Calu3 (cell line): ENCODE measurements around the gene ZNF343. TPM values are rescaled to one million over a fixed set of nuclear protein-coding genes. Genes with fewer than 3 reads are reported as not detected.
A peak's percentile ranks its signal among the peaks of the same experiment; 100 is the strongest.
"Not testable (repeated sequence)": the region's sequence is repeated elsewhere in the genome, so short reads cannot be mapped to it uniquely, and the experiment has no call there.

ENCODE experiments used
- BruUV-seq: library from RNA; stranded (reverse); fragments of 400-500 nt; replicated peaks from 2 replicates; lab custom pipeline; 2021; lab: Mats Ljungman, UMichigan
- CTCF ChIA-PET: fragments of 300-600 bp; sonication (Branson Sonifier 250); formaldehyde crosslinking; loops from one replicate; lab custom pipeline; 2022; ENCODE audit warnings: antibody characterized with exemption; lab: Charles Lee
- DNase-seq: peaks from one replicate; pipeline ENCODE4 v3.0.0; 2022
- H3K27ac Mint-ChIP-seq: one replicate; pipeline ENCODE4 v1.8.0; 2022; ENCODE audit warnings: mixed read lengths; ENCODE audit not compliant: unreplicated experiment
- H3K27me3 Mint-ChIP-seq: one replicate; pipeline ENCODE4 v1.8.0; 2022; ENCODE audit warnings: mixed read lengths; ENCODE audit not compliant: unreplicated experiment
- H3K36me3 Mint-ChIP-seq: one replicate; pipeline ENCODE4 v1.8.0; 2022; ENCODE audit warnings: mild to moderate bottlenecking, moderate library complexity, mixed read lengths; ENCODE audit not compliant: insufficient read depth, unreplicated experiment
- H3K4me1 Mint-ChIP-seq: one replicate; pipeline ENCODE4 v1.8.0; 2022; ENCODE audit warnings: mild to moderate bottlenecking, low read depth, mixed read lengths; ENCODE audit not compliant: unreplicated experiment
- H3K4me3 Mint-ChIP-seq: one replicate; pipeline ENCODE4 v1.8.0; 2022; ENCODE audit warnings: mild to moderate bottlenecking, low read depth, moderate library complexity, mixed read lengths; ENCODE audit not compliant: unreplicated experiment
- H3K9me3 Mint-ChIP-seq: one replicate; pipeline ENCODE4 v1.8.0; 2022; ENCODE audit warnings: low read depth, mixed read lengths; ENCODE audit not compliant: unreplicated experiment
- CTCF ChIP-seq: fragments of 200-600 bp; IDR thresholded peaks from one replicate; pipeline ENCODE4 v1.8.0; 2022; ENCODE audit warnings: antibody characterized with exemption; ENCODE audit not compliant: unreplicated experiment
- intact Hi-C: fragments of 100-400 bp; cut with micrococcal nuclease; formaldehyde crosslinking; loops from one replicate; pipeline ENCODE4 v1.10.0; 2022; ENCODE audit not compliant: unreplicated experiment
- total RNA-seq: library from RNA; stranded (reverse); gene quantifications from 2 replicates; pipeline ENCODE4 v1.2.3, GENCODE V29; 2022

ZNF343 gene
- total RNA-seq, 1 experiment from 2014 or later = 6.5 TPM

GRCh38 chr20:2507464-2507863 is 1.3 kb downstream of the ZNF343 start:
- no peak for TF ChIP-seq CTCF
- H3K4me1 Mint-ChIP-seq = no peaks in the 10 kb centered on the region
- H3K9me3 Mint-ChIP-seq = no peaks in the 10 kb centered on the region
- H3K4me3 Mint-ChIP-seq = peak overlapping the region; percentile 98
- DNase-seq = no peak
- BruUV-seq = TSS peak; percentile 23
- intact Hi-C loops = no loop called here
- no peaks in the 10 kb centered on the region for H3K27me3 Mint-ChIP-seq
- H3K36me3 Mint-ChIP-seq = peaks cover 16% of the 10 kb centered on the region
- H3K27ac Mint-ChIP-seq = no peak overlapping the region
- CTCF ChIA-PET = interaction anchor here (0.7 kb wide), 1 partner anchor 337 kb away, joined by 4 read pairs; no protein-coding TSS in a partner anchor

DNA sequence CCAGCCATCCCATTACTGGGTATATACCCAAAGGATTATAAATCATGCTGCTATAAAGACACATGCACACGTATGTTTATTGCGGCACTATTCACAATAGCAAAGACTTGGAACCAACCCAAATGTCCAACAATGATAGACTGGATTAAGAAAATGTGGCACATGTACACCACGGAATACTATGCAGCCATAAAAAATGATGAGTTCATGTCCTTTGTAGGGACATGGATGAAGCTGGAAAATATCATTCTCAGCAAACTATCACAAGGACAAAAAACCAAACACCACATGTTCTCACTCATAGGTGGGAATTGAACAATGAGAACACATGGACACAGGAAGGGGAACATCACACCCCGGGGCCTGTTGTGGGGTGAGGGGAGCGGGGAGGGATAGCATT is 2.3 kb downstream of the ZNF343 start:
- H3K36me3 Mint-ChIP-seq = peaks cover 16% of the 10 kb centered on the region
- BruUV-seq, intact Hi-C loops, H3K27ac Mint-ChIP-seq, H3K4me3 Mint-ChIP-seq, CTCF ChIA-PET, H3K27me3 Mint-ChIP-seq, H3K9me3 Mint-ChIP-seq, H3K4me1 Mint-ChIP-seq, DNase-seq: not testable (repeated sequence)

DNA sequence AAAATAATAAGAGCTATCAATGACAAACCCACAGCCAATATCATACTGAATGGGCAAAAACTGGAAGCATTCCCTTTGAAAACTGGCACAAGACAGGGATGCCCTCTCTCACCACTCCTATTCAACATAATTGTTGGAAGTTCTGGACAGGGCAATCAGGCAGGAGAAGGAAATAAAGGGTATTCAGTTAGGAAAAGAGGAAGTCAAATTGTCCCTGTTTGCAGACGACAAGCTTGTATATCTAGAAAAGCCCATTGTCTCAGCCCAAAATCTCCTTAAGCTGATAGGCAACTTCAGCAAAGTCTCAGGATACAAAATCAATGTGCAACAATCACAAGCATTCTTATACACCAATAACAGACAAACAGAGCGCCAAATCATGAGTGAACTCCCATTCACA is 3.9 kb downstream of the ZNF343 start:
- not testable (repeated sequence) for H3K9me3 Mint-ChIP-seq, H3K27me3 Mint-ChIP-seq, BruUV-seq

GRCh38 chr20:2502808-2503384 is 5.8 kb downstream of the ZNF343 start:
- H3K4me1 Mint-ChIP-seq, H3K36me3 Mint-ChIP-seq, H3K9me3 Mint-ChIP-seq, H3K27ac Mint-ChIP-seq, intact Hi-C loops, BruUV-seq, CTCF ChIA-PET, H3K27me3 Mint-ChIP-seq, H3K4me3 Mint-ChIP-seq, DNase-seq: not testable (repeated sequence)

More for the DNA sequence above, 3.9 kb downstream of the ZNF343 start:
- H3K27ac Mint-ChIP-seq, intact Hi-C loops, H3K4me1 Mint-ChIP-seq, H3K4me3 Mint-ChIP-seq, DNase-seq, CTCF ChIA-PET: not testable (repeated sequence)
- H3K36me3 Mint-ChIP-seq = peaks cover 17% of the 10 kb centered on the region

GRCh38 chr20:2485661-2486060 is 23.1 kb downstream of the ZNF343 start:
- intact Hi-C loops = no loop called here
- no peaks in the 10 kb centered on the region for H3K36me3 Mint-ChIP-seq
- H3K27ac Mint-ChIP-seq = no peak overlapping the region
- H3K9me3 Mint-ChIP-seq = no peaks in the 10 kb centered on the region
- H3K4me1 Mint-ChIP-seq = no peaks in the 10 kb centered on the region
- H3K4me3 Mint-ChIP-seq = no peak overlapping the region
- no peaks in the 10 kb centered on the region for H3K27me3 Mint-ChIP-seq
- TF ChIP-seq CTCF = no peak
- CTCF ChIA-PET = no interaction called here
- no peak for DNase-seq
- BruUV-seq = no TSS peak

DNA sequence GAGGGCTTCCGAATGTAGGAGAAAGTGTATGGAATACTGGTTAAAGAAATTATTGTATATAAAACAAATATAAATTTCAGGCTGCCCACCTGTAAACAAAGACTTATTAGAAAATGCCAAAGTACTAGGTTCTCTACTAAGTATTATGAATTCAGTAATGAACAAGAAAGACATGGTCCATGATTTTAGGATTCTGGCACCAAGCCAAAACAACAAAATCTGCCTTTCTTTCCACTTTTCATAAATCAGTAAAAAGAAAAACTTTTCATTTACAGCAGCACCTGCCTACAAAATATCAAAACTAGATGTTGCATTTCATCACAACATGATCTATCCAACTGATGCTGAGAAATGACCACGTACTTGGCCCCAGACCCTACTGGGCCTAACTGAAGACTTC is 23.6 kb downstream of the ZNF343 start:
- CTCF ChIA-PET = no interaction called here
- Mint-ChIP-seq H3K36me3 (no peaks in the 10 kb centered on the region), H3K9me3 (no peaks in the 10 kb centered on the region), H3K4me3 (no peak overlapping the region), H3K27me3 (no peaks in the 10 kb centered on the region), H3K4me1 (no peaks in the 10 kb centered on the region), H3K27ac (no peak overlapping the region)
- intact Hi-C loops = no loop called here
- no TSS peak for BruUV-seq
- no peak for TF ChIP-seq CTCF
- no peak for DNase-seq
